ENCODE measurements around the gene KPNA5.

DNA sequence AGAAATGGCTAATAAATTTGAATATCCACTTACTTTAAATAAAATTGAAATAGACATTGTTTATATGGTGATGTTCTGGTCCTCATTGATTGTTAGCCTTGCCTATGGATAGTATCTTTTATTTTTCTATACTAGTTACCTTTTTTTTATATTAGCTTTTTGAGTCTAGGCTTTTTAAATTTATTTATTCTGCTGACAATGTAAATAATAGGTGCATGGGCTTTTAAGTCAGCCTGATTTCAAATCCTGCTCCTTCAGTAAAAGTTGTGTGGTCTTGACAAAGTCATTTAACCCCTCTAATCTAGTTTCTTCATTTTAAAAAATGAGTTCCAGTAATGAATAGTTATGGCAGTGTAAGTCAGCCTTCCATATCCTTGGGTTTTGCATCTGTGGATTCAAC is 45.9 kb downstream of the KPNA5 start:
- TF ChIP-seq, protein P1, sequence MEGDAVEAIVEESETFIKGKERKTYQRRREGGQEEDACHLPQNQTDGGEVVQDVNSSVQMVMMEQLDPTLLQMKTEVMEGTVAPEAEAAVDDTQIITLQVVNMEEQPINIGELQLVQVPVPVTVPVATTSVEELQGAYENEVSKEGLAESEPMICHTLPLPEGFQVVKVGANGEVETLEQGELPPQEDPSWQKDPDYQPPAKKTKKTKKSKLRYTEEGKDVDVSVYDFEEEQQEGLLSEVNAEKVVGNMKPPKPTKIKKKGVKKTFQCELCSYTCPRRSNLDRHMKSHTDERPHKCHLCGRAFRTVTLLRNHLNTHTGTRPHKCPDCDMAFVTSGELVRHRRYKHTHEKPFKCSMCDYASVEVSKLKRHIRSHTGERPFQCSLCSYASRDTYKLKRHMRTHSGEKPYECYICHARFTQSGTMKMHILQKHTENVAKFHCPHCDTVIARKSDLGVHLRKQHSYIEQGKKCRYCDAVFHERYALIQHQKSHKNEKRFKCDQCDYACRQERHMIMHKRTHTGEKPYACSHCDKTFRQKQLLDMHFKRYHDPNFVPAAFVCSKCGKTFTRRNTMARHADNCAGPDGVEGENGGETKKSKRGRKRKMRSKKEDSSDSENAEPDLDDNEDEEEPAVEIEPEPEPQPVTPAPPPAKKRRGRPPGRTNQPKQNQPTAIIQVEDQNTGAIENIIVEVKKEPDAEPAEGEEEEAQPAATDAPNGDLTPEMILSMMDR (IDR thresholded peaks at IDR 0.05; ENCODE audit: low read depth, low read length, poor library complexity, severe bottlenecking) = no peak
- no peak for TF ChIP-seq EZH2phosphoT487 (IDR thresholded peaks at IDR 0.05; ENCODE audit: borderline replicate concordance, low read length)
